ENCODE data around the gene FUT6.
"Not testable (repeated sequence)": the region's sequence is repeated elsewhere in the genome, so short reads cannot be mapped to it uniquely, and the experiment has no call there.

FUT6 gene

DNA sequence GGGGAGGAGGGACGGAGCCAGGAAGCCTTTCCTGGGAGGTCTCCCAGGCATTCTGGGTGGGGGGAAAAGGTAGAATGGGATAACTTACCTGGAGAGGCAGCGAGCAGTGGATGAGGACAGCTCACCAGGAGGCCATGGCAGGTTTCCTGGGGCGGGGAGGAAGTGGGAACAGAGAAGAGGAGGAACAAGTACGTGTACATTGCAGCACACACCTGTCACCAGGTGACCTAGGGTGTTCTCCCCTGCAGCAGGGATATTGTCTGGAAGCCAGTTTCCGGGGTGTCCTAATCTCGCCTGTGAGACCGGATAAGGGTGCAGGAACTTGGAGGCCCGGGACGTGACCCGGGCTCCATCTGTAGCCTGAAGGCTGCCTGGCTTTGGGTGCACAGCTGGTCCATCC, 11.8 kb upstream of the FUT6 start, which contains the start of gene FUT3:
TSS of gene FUT3 (minus strand) at position 148 of the 400 bp plus-strand sequence.
- peaks cover 5% of the 10 kb centered on the region; the same call in 1 of the 2 replicates for H3K9me3 ChIP-seq (ENCODE audit: insufficient read depth, low read length)
- DNase-seq (ENCODE audit: low read depth, low spot score), result no peak
- peaks cover 8% of the 10 kb centered on the region for H3K27me3 ChIP-seq (ENCODE audit: insufficient read depth, insufficient read length)
- no peak within 1 kb of the TSS for H3K9ac ChIP-seq (ENCODE audit: insufficient read length, low read depth)
- no peak for TF ChIP-seq ZNF274 (IDR thresholded peaks at IDR 0.05; ENCODE audit: low read depth, low read length)
- TF ChIP-seq SUZ12 (IDR thresholded peaks at IDR 0.05; ENCODE audit: extremely low read depth, insufficient read depth, insufficient read length), result no peak
- no peak for TF ChIP-seq YY1 (IDR thresholded peaks at IDR 0.05; ENCODE audit: insufficient read depth, insufficient read length)
- no peaks in the 10 kb centered on the region for H3K36me3 ChIP-seq (ENCODE audit: insufficient read depth, insufficient read length, low read length)
- H3K4me3 ChIP-seq (ENCODE audit: insufficient read length, low read depth), result no peak within 1 kb of the TSS
- peaks cover 5% of the 10 kb centered on the region for H3K4me1 ChIP-seq (ENCODE audit: insufficient read depth, insufficient read length)

DNA sequence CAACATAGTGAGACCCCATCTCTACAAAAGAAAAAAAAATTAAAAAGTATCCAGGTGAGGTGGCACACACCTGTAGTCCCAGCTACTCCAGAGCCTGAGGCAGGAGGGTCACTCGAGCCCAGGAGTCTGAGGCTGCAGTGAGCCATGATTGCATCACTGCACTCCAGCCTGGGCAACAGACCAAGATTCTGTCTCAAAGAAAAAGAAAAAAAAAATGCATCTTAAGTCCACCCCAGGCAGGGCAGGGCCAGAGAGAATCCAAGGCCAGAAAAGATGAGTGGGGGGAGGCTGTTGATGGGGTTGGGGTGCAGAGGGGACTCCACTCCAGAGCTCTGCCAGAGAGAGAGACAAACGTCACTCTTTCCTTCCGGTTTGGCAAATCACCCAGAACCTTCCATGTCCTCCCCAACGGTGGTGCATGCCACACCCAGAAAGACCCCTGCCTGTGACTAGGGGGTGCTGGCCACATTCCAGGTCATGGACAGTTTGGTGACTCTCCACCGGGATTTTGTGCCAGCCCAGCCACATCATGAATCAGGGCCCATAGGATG, 11.3 kb upstream of the FUT6 start:
- DNase-seq (ENCODE audit: low read depth, low spot score), result no peak
- H3K36me3 ChIP-seq (ENCODE audit: insufficient read depth, insufficient read length, low read length), result no peaks in the 10 kb centered on the region
- H3K4me3 ChIP-seq (ENCODE audit: insufficient read length, low read depth), result no peak overlapping the region
- H3K9me3 ChIP-seq (ENCODE audit: insufficient read depth, low read length), result peaks cover 5% of the 10 kb centered on the region; the same call in 1 of the 2 replicates
- TF ChIP-seq ZNF274 (IDR thresholded peaks at IDR 0.05; ENCODE audit: low read depth, low read length) (no peak), SUZ12 (IDR thresholded peaks at IDR 0.05; ENCODE audit: extremely low read depth, insufficient read depth, insufficient read length) (no peak), YY1 (IDR thresholded peaks at IDR 0.05; ENCODE audit: insufficient read depth, insufficient read length) (no peak)
- peaks cover 4% of the 10 kb centered on the region for H3K27me3 ChIP-seq (ENCODE audit: insufficient read depth, insufficient read length)
- H3K9ac ChIP-seq (ENCODE audit: insufficient read length, low read depth), result no peak overlapping the region
- H3K4me1 ChIP-seq (ENCODE audit: insufficient read depth, insufficient read length), result peaks cover 5% of the 10 kb centered on the region

DNA sequence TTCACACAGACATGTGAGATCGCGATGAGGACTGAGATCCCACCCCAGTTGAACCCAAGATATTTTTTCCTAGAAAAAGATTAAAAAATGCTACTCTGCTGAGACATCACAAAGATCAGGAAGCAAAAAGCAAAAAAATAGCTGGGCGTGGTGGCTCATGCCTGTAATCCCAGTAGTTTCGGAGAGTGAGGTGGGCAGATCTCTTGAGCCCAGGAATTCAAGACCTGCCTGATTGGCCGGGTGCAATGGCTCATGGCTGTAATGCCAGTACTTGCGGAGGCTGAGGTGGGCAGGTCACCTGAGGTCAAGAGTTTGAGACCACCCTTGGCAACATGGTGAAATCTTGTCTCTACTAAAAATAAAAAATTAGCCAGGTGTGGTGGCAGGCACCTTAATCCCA, 10.7 kb upstream of the FUT6 start:
- TF ChIP-seq YY1 (IDR thresholded peaks at IDR 0.05; ENCODE audit: insufficient read depth, insufficient read length) (no peak), SUZ12 (IDR thresholded peaks at IDR 0.05; ENCODE audit: extremely low read depth, insufficient read depth, insufficient read length) (no peak), ZNF274 (IDR thresholded peaks at IDR 0.05; ENCODE audit: low read depth, low read length) (no peak)
- H3K9me3 ChIP-seq (ENCODE audit: insufficient read depth, low read length), result peaks cover 5% of the 10 kb centered on the region; the same call in 1 of the 2 replicates
- peaks cover 5% of the 10 kb centered on the region for H3K4me1 ChIP-seq (ENCODE audit: insufficient read depth, insufficient read length)
- DNase-seq (ENCODE audit: low read depth, low spot score), result no peak
- H3K36me3 ChIP-seq (ENCODE audit: insufficient read depth, insufficient read length, low read length), result no peaks in the 10 kb centered on the region
- H3K4me3 ChIP-seq (ENCODE audit: insufficient read length, low read depth), result no peak overlapping the region
- peaks cover 3% of the 10 kb centered on the region for H3K27me3 ChIP-seq (ENCODE audit: insufficient read depth, insufficient read length)
- no peak overlapping the region for H3K9ac ChIP-seq (ENCODE audit: insufficient read length, low read depth)

DNA sequence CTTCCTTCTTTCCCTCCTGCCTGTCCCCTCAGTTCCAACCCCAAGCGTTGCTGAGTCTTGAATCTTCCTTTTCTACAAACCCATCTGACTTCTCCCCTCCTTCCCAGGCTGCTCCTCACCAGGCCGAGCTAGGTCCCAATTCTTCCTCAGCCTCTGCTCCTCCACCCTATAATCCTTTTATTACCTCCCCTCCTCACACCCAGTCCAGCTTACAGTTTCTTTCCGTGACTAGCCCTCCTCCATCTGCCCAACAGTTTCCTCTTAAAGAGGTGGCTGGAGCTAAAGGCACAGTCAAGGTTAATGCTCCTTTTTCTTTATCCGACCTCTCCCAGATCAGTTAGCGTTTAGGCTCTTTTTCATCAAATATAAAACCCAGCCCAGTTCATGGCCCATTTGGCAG, 9.1 kb upstream of the FUT6 start:
- H3K27me3 ChIP-seq (ENCODE audit: insufficient read depth, insufficient read length); DNase-seq (ENCODE audit: low read depth, low spot score); H3K9me3 ChIP-seq (ENCODE audit: insufficient read depth, low read length); H3K36me3 ChIP-seq (ENCODE audit: insufficient read depth, insufficient read length, low read length); H3K4me3 ChIP-seq (ENCODE audit: insufficient read length, low read depth); H3K4me1 ChIP-seq (ENCODE audit: insufficient read depth, insufficient read length); H3K9ac ChIP-seq (ENCODE audit: insufficient read length, low read depth): not testable (repeated sequence)

DNA sequence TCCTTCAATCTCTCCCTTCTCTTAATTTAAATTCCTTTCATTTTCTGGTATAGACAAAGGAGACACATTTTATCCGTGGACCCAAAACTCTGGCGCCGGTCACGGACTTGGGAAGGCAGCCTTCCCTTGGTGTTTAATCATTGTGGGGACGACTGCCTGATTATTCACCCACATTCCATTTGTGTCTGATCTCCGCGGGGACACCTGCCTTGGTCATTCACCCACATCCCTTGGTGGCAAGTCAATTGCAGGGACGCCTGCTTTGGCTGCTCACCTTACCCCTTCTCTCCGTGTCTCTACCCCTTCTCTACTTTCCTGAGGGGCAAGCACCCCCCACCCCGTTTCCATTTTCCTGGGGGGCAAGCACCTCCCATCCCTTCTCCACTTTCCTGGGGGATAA, 8.3 kb upstream of the FUT6 start:
- H3K4me1 ChIP-seq (ENCODE audit: insufficient read depth, insufficient read length); H3K9me3 ChIP-seq (ENCODE audit: insufficient read depth, low read length); H3K27me3 ChIP-seq (ENCODE audit: insufficient read depth, insufficient read length); DNase-seq (ENCODE audit: low read depth, low spot score); H3K4me3 ChIP-seq (ENCODE audit: insufficient read length, low read depth); H3K36me3 ChIP-seq (ENCODE audit: insufficient read depth, insufficient read length, low read length); H3K9ac ChIP-seq (ENCODE audit: insufficient read length, low read depth): not testable (repeated sequence)

DNA sequence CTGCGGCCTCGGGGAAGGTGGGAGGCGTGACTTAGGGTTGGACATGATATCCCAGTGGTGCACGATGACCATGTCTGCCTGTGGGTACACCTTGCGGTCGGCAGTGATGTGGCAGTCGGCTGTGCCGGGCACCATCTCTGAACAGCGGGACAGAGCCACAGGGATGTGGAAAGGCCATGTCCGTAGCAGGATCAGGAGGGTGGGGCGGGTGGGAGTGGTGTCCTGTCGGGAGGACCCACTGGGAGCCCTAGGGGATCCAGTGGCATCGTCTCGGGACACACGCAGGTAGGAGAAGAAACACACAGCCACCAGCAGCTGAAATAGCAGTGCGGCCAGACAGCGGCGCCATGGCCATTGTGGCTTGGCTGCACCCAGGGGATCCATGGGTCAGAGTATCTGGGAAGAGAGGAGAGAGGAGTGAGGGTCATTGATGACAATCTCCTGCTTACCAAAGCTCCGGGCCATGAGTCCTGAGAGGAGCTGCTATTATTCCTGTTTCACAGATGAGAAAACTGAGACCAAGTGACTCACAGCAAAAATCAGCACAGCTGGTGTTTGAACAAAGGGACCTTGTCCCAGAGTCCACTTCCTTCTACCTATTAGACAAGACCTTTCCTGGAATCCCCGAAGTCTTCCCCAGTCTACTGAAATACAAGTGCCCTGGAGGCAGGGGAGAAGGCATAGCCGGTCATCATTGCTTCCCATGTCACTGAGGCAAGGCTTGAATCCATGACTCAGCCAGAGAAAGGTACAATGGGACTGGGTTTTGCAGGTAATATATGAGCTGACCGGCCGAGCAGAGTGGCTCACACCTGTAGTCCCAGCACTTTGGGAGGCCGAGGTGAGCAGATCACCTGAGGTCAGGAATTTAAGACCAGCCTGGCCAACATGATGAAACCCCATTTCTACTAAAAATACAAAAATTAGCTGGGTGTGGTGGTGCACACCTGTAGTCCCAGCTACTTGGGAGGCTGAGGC, 5.2 kb upstream of the FUT6 start:
- Histone ChIP-seq H3K9ac (ENCODE audit: insufficient read length, low read depth) (no peak overlapping the region), H3K9me3 (ENCODE audit: insufficient read depth, low read length) (peaks cover 5% of the 10 kb centered on the region; the same call in 1 of the 2 replicates), H3K27me3 (ENCODE audit: insufficient read depth, insufficient read length) (no peaks in the 10 kb centered on the region), H3K36me3 (ENCODE audit: insufficient read depth, insufficient read length, low read length) (no peaks in the 10 kb centered on the region), H3K4me1 (ENCODE audit: insufficient read depth, insufficient read length) (peaks cover 4% of the 10 kb centered on the region), H3K4me3 (ENCODE audit: insufficient read length, low read depth) (no peak overlapping the region)
- DNase-seq (ENCODE audit: low read depth, low spot score), result no peak
- no peak for TF ChIP-seq ZNF274 (IDR thresholded peaks at IDR 0.05; ENCODE audit: low read depth, low read length)
- no peak for TF ChIP-seq SUZ12 (IDR thresholded peaks at IDR 0.05; ENCODE audit: extremely low read depth, insufficient read depth, insufficient read length)
- TF ChIP-seq YY1 (IDR thresholded peaks at IDR 0.05; ENCODE audit: insufficient read depth, insufficient read length), result no peak

DNA sequence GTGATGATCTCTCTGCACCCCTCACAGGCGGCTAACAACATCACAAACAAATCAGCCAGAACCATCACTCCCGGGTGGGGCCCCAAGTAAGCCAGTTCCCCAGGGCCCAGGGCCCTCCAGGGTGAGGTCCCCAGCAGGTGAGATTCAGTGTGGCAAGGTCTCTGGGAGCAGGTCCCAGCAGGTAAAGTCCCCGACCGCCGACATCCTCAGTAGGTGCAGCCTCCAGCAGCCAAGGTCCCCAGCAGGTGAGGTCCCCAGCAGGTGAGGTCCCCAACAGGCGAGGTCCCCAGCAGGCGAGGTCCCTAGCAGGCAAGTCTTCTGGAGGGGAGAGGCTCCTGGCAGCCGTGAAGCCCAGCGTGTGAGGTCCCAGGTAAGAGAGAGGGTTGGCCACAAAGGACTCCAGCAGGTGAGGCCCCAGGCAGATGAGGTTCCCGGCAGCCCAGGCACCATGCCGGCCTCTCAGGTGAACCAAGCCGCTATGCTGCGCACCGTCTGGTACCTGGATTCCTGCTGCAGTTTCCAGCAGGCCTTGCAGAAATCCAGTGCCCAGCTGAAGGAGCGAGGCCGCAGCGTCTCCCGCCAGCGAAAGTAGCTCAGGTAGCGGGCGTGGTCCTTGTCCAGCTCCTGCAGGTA, 3.9 kb upstream of the FUT6 start:
- no peak for DNase-seq (ENCODE audit: low read depth, low spot score)
- Histone ChIP-seq H3K36me3 (ENCODE audit: insufficient read depth, insufficient read length, low read length) (no peaks in the 10 kb centered on the region), H3K4me3 (ENCODE audit: insufficient read length, low read depth) (no peak overlapping the region), H3K27me3 (ENCODE audit: insufficient read depth, insufficient read length) (no peaks in the 10 kb centered on the region), H3K9ac (ENCODE audit: insufficient read length, low read depth) (no peak overlapping the region), H3K9me3 (ENCODE audit: insufficient read depth, low read length) (peaks cover 5% of the 10 kb centered on the region; the same call in 1 of the 2 replicates), H3K4me1 (ENCODE audit: insufficient read depth, insufficient read length) (peaks cover 7% of the 10 kb centered on the region)
- TF ChIP-seq YY1 (IDR thresholded peaks at IDR 0.05; ENCODE audit: insufficient read depth, insufficient read length) (no peak), ZNF274 (IDR thresholded peaks at IDR 0.05; ENCODE audit: low read depth, low read length) (no peak), SUZ12 (IDR thresholded peaks at IDR 0.05; ENCODE audit: extremely low read depth, insufficient read depth, insufficient read length) (no peak)

DNA sequence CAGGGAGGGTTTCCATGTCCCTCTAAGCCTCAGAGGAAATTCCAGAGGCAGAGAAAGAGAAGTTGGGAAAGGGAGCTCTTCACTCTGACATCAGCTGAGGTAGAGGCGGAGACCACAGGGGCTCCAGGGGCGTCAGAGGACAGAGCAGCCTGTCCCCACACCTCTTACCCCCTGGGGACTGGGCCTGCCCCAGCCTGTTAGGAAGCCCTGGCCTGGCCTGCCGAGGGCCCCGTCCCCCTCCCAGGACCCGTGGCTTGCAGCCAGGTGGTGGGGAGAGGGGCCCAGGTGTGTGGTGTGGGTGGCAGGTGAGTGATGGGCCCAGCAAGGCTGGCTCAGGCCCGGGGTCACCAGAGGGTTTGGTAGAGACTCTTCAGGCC, 2.2 kb upstream of the FUT6 start:
- not testable (repeated sequence) for H3K9me3 ChIP-seq (ENCODE audit: insufficient read depth, low read length); H3K4me3 ChIP-seq (ENCODE audit: insufficient read length, low read depth); H3K36me3 ChIP-seq (ENCODE audit: insufficient read depth, insufficient read length, low read length); H3K27me3 ChIP-seq (ENCODE audit: insufficient read depth, insufficient read length); H3K4me1 ChIP-seq (ENCODE audit: insufficient read depth, insufficient read length); DNase-seq (ENCODE audit: low read depth, low spot score)
- H3K9ac ChIP-seq (ENCODE audit: insufficient read length, low read depth), result peak overlapping the region; percentile 16
